ENCODE results near the gene SLC8A3. TPM values are rescaled to one million over a fixed set of nuclear protein-coding genes. Genes with fewer than 3 reads are reported as not detected.

Gene SLC8A3
- total RNA-seq, 2 experiments from 2014 or later, result not detected

DNA sequence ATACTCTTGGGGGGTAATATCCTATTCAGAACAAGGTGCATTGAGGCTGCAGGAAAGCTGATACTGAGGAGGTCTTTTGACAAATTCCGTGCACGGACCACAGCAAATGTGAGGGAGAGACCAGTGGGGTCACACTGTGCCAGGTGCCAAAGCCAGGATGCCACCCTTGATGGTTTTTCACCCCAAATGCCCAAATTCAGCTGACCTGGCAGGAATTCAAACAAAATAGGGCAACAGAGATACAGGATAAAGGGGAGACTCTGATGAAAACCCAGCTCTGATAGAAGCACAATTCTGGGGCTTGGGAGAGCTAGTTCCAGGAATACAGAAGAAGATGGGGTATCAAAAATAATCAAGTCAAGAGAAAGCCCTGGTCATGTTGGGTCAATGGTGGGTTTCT, 55.3 kb downstream of the SLC8A3 start:
- ChIA-PET POLR2A (no interaction called here), CTCF (ENCODE audit: unreplicated experiment) (no interaction called here)
- H3K9me3 ChIP-seq (ENCODE audit: low read length), result no peaks in the 10 kb centered on the region
- BruUV-seq (replicated peaks), result no TSS peak
- H3K4me1 ChIP-seq (ENCODE audit: insufficient read depth, low read length, poor library complexity, severe bottlenecking), result no peaks in the 10 kb centered on the region
- no peaks in the 10 kb centered on the region for H3K9me2 ChIP-seq (ENCODE audit: insufficient read depth, low read length)
- no peak overlapping the region for H3K4me3 ChIP-seq (ENCODE audit: low read depth, low read length, poor library complexity, severe bottlenecking)
- no peaks in the 10 kb centered on the region for H3K36me3 ChIP-seq (ENCODE audit: insufficient read depth, low read length)
- intact Hi-C loops (cut with micrococcal nuclease; ENCODE audit: unreplicated experiment), result no loop called here
- no peaks in the 10 kb centered on the region for H4K20me1 ChIP-seq (ENCODE audit: insufficient read depth, low read length)
- H3K79me2 ChIP-seq (ENCODE audit: insufficient read depth, low read depth, low read length), result no peaks in the 10 kb centered on the region
- no peak overlapping the region for H3K4me2 ChIP-seq (ENCODE audit: low read length)
- no peak overlapping the region for H2AFZ ChIP-seq (ENCODE audit: low read length)
- no peak for TF ChIP-seq EZH2phosphoT487 (IDR thresholded peaks at IDR 0.05; ENCODE audit: borderline replicate concordance, low read depth, low read length)
- TF ChIP-seq, protein P1, sequence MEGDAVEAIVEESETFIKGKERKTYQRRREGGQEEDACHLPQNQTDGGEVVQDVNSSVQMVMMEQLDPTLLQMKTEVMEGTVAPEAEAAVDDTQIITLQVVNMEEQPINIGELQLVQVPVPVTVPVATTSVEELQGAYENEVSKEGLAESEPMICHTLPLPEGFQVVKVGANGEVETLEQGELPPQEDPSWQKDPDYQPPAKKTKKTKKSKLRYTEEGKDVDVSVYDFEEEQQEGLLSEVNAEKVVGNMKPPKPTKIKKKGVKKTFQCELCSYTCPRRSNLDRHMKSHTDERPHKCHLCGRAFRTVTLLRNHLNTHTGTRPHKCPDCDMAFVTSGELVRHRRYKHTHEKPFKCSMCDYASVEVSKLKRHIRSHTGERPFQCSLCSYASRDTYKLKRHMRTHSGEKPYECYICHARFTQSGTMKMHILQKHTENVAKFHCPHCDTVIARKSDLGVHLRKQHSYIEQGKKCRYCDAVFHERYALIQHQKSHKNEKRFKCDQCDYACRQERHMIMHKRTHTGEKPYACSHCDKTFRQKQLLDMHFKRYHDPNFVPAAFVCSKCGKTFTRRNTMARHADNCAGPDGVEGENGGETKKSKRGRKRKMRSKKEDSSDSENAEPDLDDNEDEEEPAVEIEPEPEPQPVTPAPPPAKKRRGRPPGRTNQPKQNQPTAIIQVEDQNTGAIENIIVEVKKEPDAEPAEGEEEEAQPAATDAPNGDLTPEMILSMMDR (conservative IDR thresholded peaks at IDR 0.05; ENCODE audit: low read length), result no peak
- H3K27ac ChIP-seq (ENCODE audit: low read depth, low read length, poor library complexity, severe bottlenecking), result no peak overlapping the region
- no peak for DNase-seq (ENCODE audit: low spot score)

DNA sequence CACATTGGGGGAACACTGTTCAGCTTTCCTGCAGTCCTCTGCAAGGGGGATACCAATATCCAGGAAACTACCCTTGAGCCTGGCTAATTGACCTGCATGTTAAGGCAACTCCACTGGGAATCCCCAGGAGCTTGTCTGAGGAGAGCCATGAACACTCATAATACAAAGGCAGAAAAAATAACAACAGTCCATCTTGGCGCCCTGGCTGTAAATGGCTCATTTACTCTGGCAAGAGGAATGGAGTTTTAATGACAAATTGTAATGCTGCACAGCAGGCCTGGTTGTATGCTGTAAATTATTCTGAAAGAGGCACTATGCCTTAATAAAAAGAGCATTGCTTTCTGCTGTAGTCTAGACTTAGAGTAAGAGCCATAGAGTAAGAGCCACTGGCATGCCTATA, 58.3 kb downstream of the SLC8A3 start:
- CTCF ChIA-PET (ENCODE audit: unreplicated experiment), result no interaction called here
- no peaks in the 10 kb centered on the region for H3K4me1 ChIP-seq (ENCODE audit: insufficient read depth, low read length, poor library complexity, severe bottlenecking)
- H4K20me1 ChIP-seq (ENCODE audit: insufficient read depth, low read length), result no peaks in the 10 kb centered on the region
- intact Hi-C loops (cut with micrococcal nuclease; ENCODE audit: unreplicated experiment), result no loop called here
- H2AFZ ChIP-seq (ENCODE audit: low read length), result no peak overlapping the region
- H3K36me3 ChIP-seq (ENCODE audit: insufficient read depth, low read length), result no peaks in the 10 kb centered on the region
- no peak overlapping the region for H3K4me3 ChIP-seq (ENCODE audit: low read depth, low read length, poor library complexity, severe bottlenecking)
- no peaks in the 10 kb centered on the region for H3K79me2 ChIP-seq (ENCODE audit: insufficient read depth, low read depth, low read length)
- H3K4me2 ChIP-seq (ENCODE audit: low read length), result no peak overlapping the region
- POLR2A ChIA-PET, result no interaction called here
- H3K9me2 ChIP-seq (ENCODE audit: insufficient read depth, low read length), result no peaks in the 10 kb centered on the region
- DNase-seq (ENCODE audit: low spot score), result no peak
- BruUV-seq (replicated peaks), result no TSS peak
- TF ChIP-seq, protein P1 (conservative IDR thresholded peaks at IDR 0.05; ENCODE audit: low read length), result no peak
- no peak for TF ChIP-seq EZH2phosphoT487 (IDR thresholded peaks at IDR 0.05; ENCODE audit: borderline replicate concordance, low read depth, low read length)
- H3K9me3 ChIP-seq (ENCODE audit: low read length), result no peaks in the 10 kb centered on the region
- H3K27ac ChIP-seq (ENCODE audit: low read depth, low read length, poor library complexity, severe bottlenecking), result no peak overlapping the region

DNA sequence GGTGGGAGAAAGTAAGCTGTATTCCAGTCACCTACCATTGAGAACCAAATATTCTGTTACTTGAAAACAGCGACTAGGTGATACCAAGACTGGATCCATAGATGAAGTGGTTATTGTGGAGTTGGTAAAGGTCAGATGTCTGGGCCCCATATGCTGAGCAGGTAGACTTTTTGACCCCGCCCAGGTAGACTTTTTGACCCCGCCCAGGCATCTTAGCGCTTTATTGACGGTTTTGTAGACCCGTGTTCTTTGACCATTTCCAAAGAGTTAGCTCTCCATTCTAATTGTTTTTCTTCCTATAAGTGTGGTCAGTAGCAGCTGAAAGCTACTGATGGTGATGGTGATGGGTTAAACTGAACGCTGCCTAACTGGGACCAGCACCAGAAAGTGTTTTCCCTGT, 61.6 kb downstream of the SLC8A3 start:
- Histone ChIP-seq H2AFZ (ENCODE audit: low read length) (no peak overlapping the region), H3K36me3 (ENCODE audit: insufficient read depth, low read length) (no peaks in the 10 kb centered on the region), H3K9me2 (ENCODE audit: insufficient read depth, low read length) (no peaks in the 10 kb centered on the region), H3K9me3 (ENCODE audit: low read length) (no peaks in the 10 kb centered on the region), H3K4me3 (ENCODE audit: low read depth, low read length, poor library complexity, severe bottlenecking) (no peak overlapping the region), H3K79me2 (ENCODE audit: insufficient read depth, low read depth, low read length) (no peaks in the 10 kb centered on the region), H3K4me1 (ENCODE audit: insufficient read depth, low read length, poor library complexity, severe bottlenecking) (no peaks in the 10 kb centered on the region), H3K4me2 (ENCODE audit: low read length) (no peak overlapping the region), H3K27ac (ENCODE audit: low read depth, low read length, poor library complexity, severe bottlenecking) (no peak overlapping the region), H4K20me1 (ENCODE audit: insufficient read depth, low read length) (no peaks in the 10 kb centered on the region)
- TF ChIP-seq, protein P1 (conservative IDR thresholded peaks at IDR 0.05; ENCODE audit: low read length), result no peak
- no peak for TF ChIP-seq EZH2phosphoT487 (IDR thresholded peaks at IDR 0.05; ENCODE audit: borderline replicate concordance, low read depth, low read length)
- POLR2A ChIA-PET, result interaction anchor here (0.7 kb wide), 1 partner anchor 14 kb away, joined by 4 read pairs; no protein-coding TSS in a partner anchor
- CTCF ChIA-PET (ENCODE audit: unreplicated experiment), result no interaction called here
- intact Hi-C loops (cut with micrococcal nuclease; ENCODE audit: unreplicated experiment), result no loop called here
- BruUV-seq (replicated peaks), result no TSS peak
- no peak for DNase-seq (ENCODE audit: low spot score)
